Stimulated activated CD8-positive, alpha-beta memory T cell treated with anti-CD3 and anti-CD28 coated beads, Interleukin-7, amount 100 ng/mL, for 24 hours (primary cell): ENCODE measurements around the gene KLK3.
"Not testable (repeated sequence)": the region's sequence is repeated elsewhere in the genome, so short reads cannot be mapped to it uniquely, and the experiment has no call there.

Experiments used
- DNase-seq: peaks from one replicate; pipeline ENCODE4 v3.0.0-alpha.2; 2020; ENCODE audit warnings: low read depth

Gene KLK3

GRCh38 chr19:50854636-50855410 lies at the start of gene KLK3:
KLK3 (plus strand) TSS chr19:50854915; CDS start chr19:50854956, 41 bp downstream.
- DNase-seq, result no peak

GRCh38 chr19:50808856-50809255 lies 45.9 kb upstream of the KLK3 start:
- DNase-seq, result no peak

GRCh38 chr19:50811622-50812238 lies 43.0 kb upstream of the KLK3 start:
- not testable (repeated sequence) for DNase-seq

- DNase-seq, result no peak
Observed at GRCh38 chr19:50812474-50812873, 42.2 kb upstream of the KLK3 start.

- DNase-seq, result no peak
Observed at GRCh38 chr19:50814883-50815282, 39.8 kb upstream of the KLK3 start.

GRCh38 chr19:50815439-50815838 lies 39.3 kb upstream of the KLK3 start:
- no peak for DNase-seq

GRCh38 chr19:50817941-50818858 lies 36.5 kb upstream of the KLK3 start:
- DNase-seq, result peak; percentile 43

- no peak for DNase-seq
Observed at GRCh38 chr19:50818859-50819472, 35.7 kb upstream of the KLK3 start.

GRCh38 chr19:50819636-50820035 lies 35.1 kb upstream of the KLK3 start:
- DNase-seq, result no peak

GRCh38 chr19:50820086-50820485 lies 34.6 kb upstream of the KLK3 start:
- DNase-seq, result no peak

GRCh38 chr19:50820549-50821247 lies 34.0 kb upstream of the KLK3 start:
- DNase-seq, result no peak

- DNase-seq, result no peak
Observed at GRCh38 chr19:50821248-50821612, 33.5 kb upstream of the KLK3 start.

- no peak for DNase-seq
Observed at GRCh38 chr19:50821622-50822021, 33.1 kb upstream of the KLK3 start.

- DNase-seq, result no peak
Observed at GRCh38 chr19:50822661-50823208, 32.0 kb upstream of the KLK3 start.

GRCh38 chr19:50823389-50824042 lies 31.2 kb upstream of the KLK3 start, which contains the start of gene KLK1:
KLK1 (minus strand) TSS chr19:50823787; CDS start chr19:50823748, 39 bp downstream.
- DNase-seq, result no peak

GRCh38 chr19:50826492-50827240 lies 28.0 kb upstream of the KLK3 start:
- DNase-seq, result no peak

GRCh38 chr19:50827476-50827875 lies 27.2 kb upstream of the KLK3 start:
- no peak for DNase-seq

GRCh38 chr19:50829801-50830200 lies 24.9 kb upstream of the KLK3 start:
- no peak for DNase-seq

- DNase-seq, result no peak
Observed at GRCh38 chr19:50830266-50831025, 24.3 kb upstream of the KLK3 start.
